ENCODE data around the gene PGLYRP4. TPM values are rescaled to one million over a fixed set of nuclear protein-coding genes. Genes with fewer than 3 reads are reported as not detected.

The PGLYRP4 gene, protein sequence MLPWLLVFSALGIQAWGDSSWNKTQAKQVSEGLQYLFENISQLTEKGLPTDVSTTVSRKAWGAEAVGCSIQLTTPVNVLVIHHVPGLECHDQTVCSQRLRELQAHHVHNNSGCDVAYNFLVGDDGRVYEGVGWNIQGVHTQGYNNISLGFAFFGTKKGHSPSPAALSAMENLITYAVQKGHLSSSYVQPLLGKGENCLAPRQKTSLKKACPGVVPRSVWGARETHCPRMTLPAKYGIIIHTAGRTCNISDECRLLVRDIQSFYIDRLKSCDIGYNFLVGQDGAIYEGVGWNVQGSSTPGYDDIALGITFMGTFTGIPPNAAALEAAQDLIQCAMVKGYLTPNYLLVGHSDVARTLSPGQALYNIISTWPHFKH
- 2.0 TPM in 1 of 2 replicates, not detected in the other for total RNA-seq

GRCh38 chr1:153348511-153349362 is at the start of gene PGLYRP4:
PGLYRP4 (minus strand) TSS chr1:153348841; CDS start chr1:153347932, 909 bp downstream.
- TF ChIP-seq, protein P1, sequence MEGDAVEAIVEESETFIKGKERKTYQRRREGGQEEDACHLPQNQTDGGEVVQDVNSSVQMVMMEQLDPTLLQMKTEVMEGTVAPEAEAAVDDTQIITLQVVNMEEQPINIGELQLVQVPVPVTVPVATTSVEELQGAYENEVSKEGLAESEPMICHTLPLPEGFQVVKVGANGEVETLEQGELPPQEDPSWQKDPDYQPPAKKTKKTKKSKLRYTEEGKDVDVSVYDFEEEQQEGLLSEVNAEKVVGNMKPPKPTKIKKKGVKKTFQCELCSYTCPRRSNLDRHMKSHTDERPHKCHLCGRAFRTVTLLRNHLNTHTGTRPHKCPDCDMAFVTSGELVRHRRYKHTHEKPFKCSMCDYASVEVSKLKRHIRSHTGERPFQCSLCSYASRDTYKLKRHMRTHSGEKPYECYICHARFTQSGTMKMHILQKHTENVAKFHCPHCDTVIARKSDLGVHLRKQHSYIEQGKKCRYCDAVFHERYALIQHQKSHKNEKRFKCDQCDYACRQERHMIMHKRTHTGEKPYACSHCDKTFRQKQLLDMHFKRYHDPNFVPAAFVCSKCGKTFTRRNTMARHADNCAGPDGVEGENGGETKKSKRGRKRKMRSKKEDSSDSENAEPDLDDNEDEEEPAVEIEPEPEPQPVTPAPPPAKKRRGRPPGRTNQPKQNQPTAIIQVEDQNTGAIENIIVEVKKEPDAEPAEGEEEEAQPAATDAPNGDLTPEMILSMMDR (IDR thresholded peaks at IDR 0.05; ENCODE audit: insufficient read depth, low read length, severe bottlenecking) = no peak
- H3K36me3 ChIP-seq (ENCODE audit: control insufficient read depth, insufficient read depth, low read length) = no peaks in the 10 kb centered on the region
- no peaks in the 10 kb centered on the region for H3K27me3 ChIP-seq (ENCODE audit: control insufficient read depth, insufficient read depth, low read length)
- DNase-seq (ENCODE audit: low read depth) = peak; percentile 81
- FAIRE-seq = no peak
- H3K4me3 ChIP-seq (ENCODE audit: low read depth, low read length) = no peak within 1 kb of the TSS

DNA sequence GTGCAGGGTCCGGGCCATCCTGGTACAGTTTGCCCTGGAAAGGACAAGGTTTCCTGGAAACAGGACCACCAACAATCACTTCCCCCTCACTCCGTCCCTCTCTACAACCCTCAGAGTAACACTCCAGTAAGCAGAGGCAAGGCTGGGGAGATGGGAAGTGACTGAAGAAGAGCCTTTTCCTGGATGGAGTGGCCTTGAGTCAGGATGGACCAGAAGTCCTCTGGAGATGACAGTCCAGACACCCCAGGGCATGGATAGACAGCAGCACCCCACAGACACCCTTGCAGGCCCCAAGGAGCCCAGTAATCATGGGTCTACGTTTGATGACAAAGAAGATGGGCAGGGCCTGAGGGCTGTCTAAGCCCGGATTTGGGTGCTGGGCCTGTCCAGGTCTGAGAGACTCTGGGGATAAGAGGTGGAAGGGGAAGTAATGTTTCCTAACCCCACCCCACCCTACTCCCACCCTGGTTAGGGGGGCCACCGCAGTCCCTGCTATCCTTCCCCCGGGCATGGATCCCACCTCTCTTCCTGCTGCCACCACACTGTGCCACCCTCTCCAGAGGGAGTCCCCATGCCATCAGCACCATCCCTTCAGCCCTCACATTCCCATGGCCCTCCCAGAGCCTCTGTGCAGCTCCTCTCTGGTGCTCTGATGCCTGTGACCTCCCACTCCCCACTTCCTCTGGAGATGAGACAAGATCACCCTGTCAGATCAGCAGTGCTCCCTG is 49.4 kb upstream of the PGLYRP4 start:
- Histone ChIP-seq H3K4me3 (ENCODE audit: low read depth, low read length) (no peak overlapping the region), H3K36me3 (ENCODE audit: control insufficient read depth, insufficient read depth, low read length) (no peaks in the 10 kb centered on the region), H3K27me3 (ENCODE audit: control insufficient read depth, insufficient read depth, low read length) (peaks cover 2% of the 10 kb centered on the region)
- no peak for FAIRE-seq
- DNase-seq (ENCODE audit: low read depth) = no peak
- TF ChIP-seq, protein P1 (IDR thresholded peaks at IDR 0.05; ENCODE audit: insufficient read depth, low read length, severe bottlenecking) = no peak

GRCh38 chr1:153397051-153397923 is 48.6 kb upstream of the PGLYRP4 start:
- Histone ChIP-seq H3K27me3 (ENCODE audit: control insufficient read depth, insufficient read depth, low read length) (no peaks in the 10 kb centered on the region), H3K36me3 (ENCODE audit: control insufficient read depth, insufficient read depth, low read length) (no peaks in the 10 kb centered on the region), H3K4me3 (ENCODE audit: low read depth, low read length) (no peak overlapping the region)
- FAIRE-seq (peak; percentile 79), DNase-seq (ENCODE audit: low read depth) (no peak)
- TF ChIP-seq, protein P1 (IDR thresholded peaks at IDR 0.05; ENCODE audit: insufficient read depth, low read length, severe bottlenecking) = no peak

DNA sequence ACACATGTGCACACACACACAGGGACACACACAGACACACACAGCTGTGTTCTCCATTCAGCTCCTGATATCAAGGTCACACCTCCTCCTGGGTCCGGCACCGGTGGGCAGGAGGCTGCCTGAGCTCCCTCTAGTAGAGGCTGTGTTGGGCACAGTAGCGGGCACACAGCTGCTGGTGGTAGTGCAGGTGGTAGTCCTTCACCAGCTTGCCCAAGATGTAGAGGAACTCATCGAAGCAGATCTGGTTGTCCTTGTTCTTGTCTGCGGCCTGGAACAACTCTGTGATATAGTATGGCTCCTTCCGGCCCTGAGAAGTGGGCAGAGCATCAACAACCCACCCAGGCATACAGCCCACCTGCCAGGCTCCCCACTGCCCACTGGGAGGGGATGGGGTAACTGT is 47.8 kb upstream of the PGLYRP4 start:
- TF ChIP-seq, protein P1 (IDR thresholded peaks at IDR 0.05; ENCODE audit: insufficient read depth, low read length, severe bottlenecking) = no peak
- no peaks in the 10 kb centered on the region for H3K27me3 ChIP-seq (ENCODE audit: control insufficient read depth, insufficient read depth, low read length)
- DNase-seq (ENCODE audit: low read depth) (no peak), FAIRE-seq (no peak)
- H3K36me3 ChIP-seq (ENCODE audit: control insufficient read depth, insufficient read depth, low read length) = no peaks in the 10 kb centered on the region
- no peak overlapping the region for H3K4me3 ChIP-seq (ENCODE audit: low read depth, low read length)

- no peak for DNase-seq (ENCODE audit: low read depth)
- TF ChIP-seq, protein P1 (IDR thresholded peaks at IDR 0.05; ENCODE audit: insufficient read depth, low read length, severe bottlenecking) = no peak
- H3K27me3 ChIP-seq (ENCODE audit: control insufficient read depth, insufficient read depth, low read length) = no peaks in the 10 kb centered on the region
- FAIRE-seq = no peak
- H3K36me3 ChIP-seq (ENCODE audit: control insufficient read depth, insufficient read depth, low read length) = no peaks in the 10 kb centered on the region
- no peak overlapping the region for H3K4me3 ChIP-seq (ENCODE audit: low read depth, low read length)
Measured at GRCh38 chr1:153395776-153396175, 47.1 kb upstream of the PGLYRP4 start.
